GM12878 (cell line): ENCODE data around the gene EPHB1. TPM values are rescaled to one million over a fixed set of nuclear protein-coding genes. Genes with fewer than 3 reads are reported as not detected.

Experiments used
- ATAC-seq: fragments of 200-7000 bp; cut with Tn5 transposase; 3 replicates; pipeline ENCODE4 v1.9.1; 2020; ENCODE audit warnings: mild to moderate bottlenecking, moderate library complexity
- BruUV-seq: library from RNA; stranded (reverse); fragments of 400-500 nt; replicated peaks from 2 replicates; lab custom pipeline; 2021; lab: Mats Ljungman, UMichigan
- CTCF ChIA-PET: fragments of 300-600 bp; sonication (Branson Sonifier 250); formaldehyde crosslinking; extraction: SDS; loops from one replicate; lab custom pipeline; 2021; ENCODE audit warnings: inconsistent platforms; lab: Yijun Ruan, JAX
- POLR2A ChIA-PET: fragments of 350-600 bp; formaldehyde crosslinking; extraction: SDS; loops from one replicate; lab custom pipeline; 2021; ENCODE audit warnings: inconsistent platforms; lab: Charles Lee
- RAD21 ChIA-PET: fragments of 300-600 bp; sonication (Branson Sonifier 250); formaldehyde crosslinking; loops from one replicate; lab custom pipeline; 2023; ENCODE audit warnings: antibody characterized with exemption; ENCODE audit not compliant: unreplicated experiment; lab: Charles Lee
- SMC1A ChIA-PET: fragments of 300-600 bp; sonication (Branson Sonifier 250); formaldehyde crosslinking; loops from one replicate; lab custom pipeline; 2023; ENCODE audit not compliant: unreplicated experiment, uncharacterized antibody; lab: Charles Lee
- DNase-seq: peaks from one replicate; pipeline ENCODE4 v3.0.0-alpha.2; 2011; ENCODE audit warnings: low read depth, low spot score
- FAIRE-seq: peaks from 3 replicates; lab custom pipeline; 2011; peaks lifted over from hg19 to GRCh38; lab: Jason Lieb, UNC
- H2AFZ ChIP-seq: 2 replicates; pipeline ENCODE4 v1.6.0; 2011; ENCODE audit warnings: low read depth, low read length, control low read depth; ENCODE audit not compliant: control insufficient read depth
- H3K27ac ChIP-seq: 2 replicates; pipeline ENCODE4 v1.5.1; 2011; ENCODE audit warnings: control low read depth; ENCODE audit not compliant: control insufficient read depth, insufficient read depth
- H3K27me3 ChIP-seq, 2 experiments: replicated peaks in 1 of 2; 2 replicates each; pipeline versions ENCODE4 v1.6.0 to v1.6.1; 2011; ENCODE audit warnings: low read length in 1 of 2; ENCODE audit not compliant: control insufficient read depth in 2 of 2, insufficient read depth in 2 of 2
- H3K36me3 ChIP-seq, 2 experiments: 2 replicates each; pipeline ENCODE4 v1.5.1; 2011; ENCODE audit warnings: low read length in 1 of 2; ENCODE audit not compliant: control insufficient read depth in 2 of 2, insufficient read depth in 2 of 2
- H3K4me1 ChIP-seq: 2 replicates; pipeline ENCODE4 v1.6.1; 2011; ENCODE audit warnings: mild to moderate bottlenecking, low read length, moderate library complexity, mixed read lengths; ENCODE audit not compliant: control insufficient read depth, insufficient read depth
- H3K4me2 ChIP-seq: 2 replicates; pipeline ENCODE4 v1.6.0; 2011; ENCODE audit warnings: control low read depth; ENCODE audit not compliant: control insufficient read depth, insufficient read depth
- H3K4me3 ChIP-seq: fragments of 200-600 bp; sonication (generic); 2 replicates; pipeline ENCODE4 v1.5.1; 2016
- H3K79me2 ChIP-seq: 2 replicates; pipeline ENCODE4 v1.6.0; 2011; ENCODE audit warnings: low read length; ENCODE audit not compliant: control insufficient read depth, insufficient read depth
- H3K9ac ChIP-seq: 2 replicates; pipeline ENCODE4 v1.8.0; 2011; ENCODE audit warnings: low read length, control low read depth, mixed read lengths; ENCODE audit not compliant: control insufficient read depth, insufficient read depth
- H3K9me3 ChIP-seq: replicated peaks from 3 replicates; pipeline ENCODE4 v1.5.1; 2011; ENCODE audit warnings: mild to moderate bottlenecking, low read length; ENCODE audit not compliant: control insufficient read depth, insufficient read depth
- H4K20me1 ChIP-seq: 2 replicates; pipeline ENCODE4 v1.6.0; 2011; ENCODE audit not compliant: control insufficient read depth, insufficient read depth
- BRCA1 ChIP-seq: IDR thresholded peaks from 2 replicates; pipeline ENCODE4 v1.6.1; 2011; ENCODE audit warnings: low read depth, low read length, improper control_type of control experiment
- CHD2 ChIP-seq: IDR thresholded peaks from 2 replicates; pipeline ENCODE4 v1.6.1; 2011; ENCODE audit warnings: low read depth, low read length, improper control_type of control experiment, borderline replicate concordance
- FOXM1 ChIP-seq: IDR thresholded peaks from 2 replicates; pipeline ENCODE4 v1.6.1; 2012; ENCODE audit warnings: low read depth, mild to moderate bottlenecking, inconsistent platforms, low read length, moderate library complexity
- HSF1 ChIP-seq: fragments of 150-350 bp; IDR thresholded peaks from 2 replicates; pipeline ENCODE4 v1.6.1; 2014; ENCODE audit warnings: mild to moderate bottlenecking, low read depth, low read length
- IKZF2 ChIP-seq, 2 experiments: fragments of 450-650 bp; IDR thresholded peaks; 2 replicates each; pipeline ENCODE4 v1.6.1; 2017; ENCODE audit warnings: mild to moderate bottlenecking in 2 of 2, moderate library complexity in 2 of 2
- MTA2 ChIP-seq: fragments of 450-650 bp; IDR thresholded peaks from 2 replicates; pipeline ENCODE4 v1.6.1; 2016; ENCODE audit warnings: low read depth, mild to moderate bottlenecking, moderate library complexity
- NFYB ChIP-seq: IDR thresholded peaks from 2 replicates; pipeline ENCODE4 v1.6.1; 2011; ENCODE audit warnings: low read depth, mild to moderate bottlenecking, low read length, improper control_type of control experiment, moderate library complexity; ENCODE audit not compliant: insufficient read depth
- TAF1 ChIP-seq: IDR thresholded peaks from 2 replicates; pipeline ENCODE4 v1.6.1; 2011; ENCODE audit warnings: mild to moderate bottlenecking, low read depth, low read length, borderline replicate concordance
- WGBS: methylation state at CpG from one replicate; pipeline ENCODE4 v1.1.6; 2016; ENCODE audit warnings: low lambda C conversion rate; ENCODE audit not compliant: insufficient replicate concordance, insufficient coverage; ENCODE audit errors: missing lambda C conversion rate; 5-methylcytosine and 5-hydroxymethylcytosine counted together
- in situ Hi-C: fragments of 300-500 bp; cut with MboI; formaldehyde crosslinking; loops from 9 replicates; pipeline ENCODE4 v1.14.3; 2018; ENCODE audit warnings: mixed read lengths
- intact Hi-C: fragments of 100-400 bp; cut with micrococcal nuclease; formaldehyde crosslinking; loops from one replicate; pipeline ENCODE4 v1.14.2; 2022; ENCODE audit not compliant: unreplicated experiment
- polyA plus RNA-seq, 11 experiments: library from polyadenylated mRNA; depleted of rRNA in 4 of 11; unstranded in 6 of 11; stranded (reverse) in 5 of 11; fragments of >200 nt; fragmentation: Nextera tagmentation in 4 of 11; fragmentation: Illumina TruSeq in 1 of 11; extraction: Ambion mirVana in 4 of 11; extraction: Trizol in 1 of 11; gene quantifications; 1 replicate in 1 of 11; 2 replicates in 10 of 11; pipeline versions ENCODE4 v1.2.1 to v1.2.3, GENCODE V29; 2011 to 2016; ENCODE audit warnings: inconsistent platforms in 2 of 11, missing spikeins in 2 of 11, low read depth in 1 of 11
- total RNA-seq, 4 experiments: library from RNA; depleted of rRNA in 3 of 4; stranded (reverse); fragments of >200 nt in 3 of 4; fragmentation: Illumina TruSeq in 1 of 4; extraction: Trizol in 1 of 4; gene quantifications; 2 replicates each; pipeline versions ENCODE4 v1.2.1 to v1.2.3, GENCODE V29; 2013 to 2021
- TF ChIP-seq, protein P1 (sequence below): IDR thresholded peaks from 2 replicates; pipeline ENCODE4 v1.6.1; 2011; ENCODE audit warnings: borderline replicate concordance, low read depth, mild to moderate bottlenecking, moderate library complexity, low read length; ENCODE audit not compliant: insufficient read depth, poor library complexity, severe bottlenecking
- TF ChIP-seq, protein P2 (sequence below): fragments of 450-650 bp; IDR thresholded peaks from 2 replicates; pipeline ENCODE4 v1.6.1; 2017; ENCODE audit warnings: antibody characterized with exemption, mild to moderate bottlenecking, moderate library complexity

EPHB1 gene
- total and polyA plus RNA-seq, 10 of the 15 experiments (the other 5 are each of a cell fraction or from before 2014, with no cell fraction given) = 0.33 to 23.8 (median 1.2) TPM

DNA sequence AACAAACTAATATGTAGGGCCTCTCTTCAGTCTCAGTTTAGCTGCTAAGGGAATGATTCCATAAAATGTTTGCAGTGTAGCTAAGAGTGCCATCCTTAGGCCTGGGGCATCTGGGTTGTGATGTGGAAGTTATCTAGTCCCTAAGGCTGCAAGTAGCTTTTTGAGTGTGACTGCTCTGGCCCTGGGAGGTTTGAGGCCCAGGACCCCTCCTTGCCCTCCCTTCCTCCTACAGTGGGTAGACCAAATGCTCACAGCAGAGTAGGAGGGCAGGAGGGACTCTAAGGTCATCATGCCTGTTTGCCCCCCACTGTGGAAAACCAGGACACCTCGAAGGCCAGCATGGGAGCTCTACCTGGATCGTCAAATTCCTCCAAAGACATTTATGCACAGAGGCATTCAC, 115.0 kb downstream of the EPHB1 start (continued):
- TF ChIP-seq HSF1 (no peak), IKZF2 (IDR thresholded peaks at IDR 0.05) (no peak)
- TF ChIP-seq, all 136 proteins: peak for 0

- ChIA-PET RAD21 (no interaction called here), POLR2A (no interaction called here), CTCF (no interaction called here), SMC1A (no interaction called here)
- no peak overlapping the region for H3K4me3 ChIP-seq
- no peak overlapping the region for H3K4me2 ChIP-seq
- 82% methylated on average over 11 of the region's 11 CpGs for WGBS
- H3K9ac ChIP-seq = no peak overlapping the region
- H3K27me3 ChIP-seq = no peaks in the 10 kb centered on the region
- no peaks in the 10 kb centered on the region; the same call in 1 of the 2 replicates for H3K4me1 ChIP-seq
- no peaks in the 10 kb centered on the region for H4K20me1 ChIP-seq
- ATAC-seq (no peak), DNase-seq (no peak)
- H3K36me3 ChIP-seq = peaks cover 0 to 3% of the 10 kb centered on the region in 2 experiments; a peak in 2 of 4 replicates
- H3K79me2 ChIP-seq = peaks cover 5% of the 10 kb centered on the region
- H2AFZ ChIP-seq = no peak overlapping the region
- no peak overlapping the region for H3K27ac ChIP-seq
- TF ChIP-seq FOXM1 = no peak
- TF ChIP-seq NFYB = no peak
- TF ChIP-seq, protein P1, sequence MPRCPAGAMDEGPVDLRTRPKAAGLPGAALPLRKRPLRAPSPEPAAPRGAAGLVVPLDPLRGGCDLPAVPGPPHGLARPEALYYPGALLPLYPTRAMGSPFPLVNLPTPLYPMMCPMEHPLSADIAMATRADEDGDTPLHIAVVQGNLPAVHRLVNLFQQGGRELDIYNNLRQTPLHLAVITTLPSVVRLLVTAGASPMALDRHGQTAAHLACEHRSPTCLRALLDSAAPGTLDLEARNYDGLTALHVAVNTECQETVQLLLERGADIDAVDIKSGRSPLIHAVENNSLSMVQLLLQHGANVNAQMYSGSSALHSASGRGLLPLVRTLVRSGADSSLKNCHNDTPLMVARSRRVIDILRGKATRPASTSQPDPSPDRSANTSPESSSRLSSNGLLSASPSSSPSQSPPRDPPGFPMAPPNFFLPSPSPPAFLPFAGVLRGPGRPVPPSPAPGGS = no peak
- no peak for TF ChIP-seq CHD2
- TF ChIP-seq TAF1 = no peak
- TF ChIP-seq MTA2 = no peak
- TF ChIP-seq, protein P2, sequence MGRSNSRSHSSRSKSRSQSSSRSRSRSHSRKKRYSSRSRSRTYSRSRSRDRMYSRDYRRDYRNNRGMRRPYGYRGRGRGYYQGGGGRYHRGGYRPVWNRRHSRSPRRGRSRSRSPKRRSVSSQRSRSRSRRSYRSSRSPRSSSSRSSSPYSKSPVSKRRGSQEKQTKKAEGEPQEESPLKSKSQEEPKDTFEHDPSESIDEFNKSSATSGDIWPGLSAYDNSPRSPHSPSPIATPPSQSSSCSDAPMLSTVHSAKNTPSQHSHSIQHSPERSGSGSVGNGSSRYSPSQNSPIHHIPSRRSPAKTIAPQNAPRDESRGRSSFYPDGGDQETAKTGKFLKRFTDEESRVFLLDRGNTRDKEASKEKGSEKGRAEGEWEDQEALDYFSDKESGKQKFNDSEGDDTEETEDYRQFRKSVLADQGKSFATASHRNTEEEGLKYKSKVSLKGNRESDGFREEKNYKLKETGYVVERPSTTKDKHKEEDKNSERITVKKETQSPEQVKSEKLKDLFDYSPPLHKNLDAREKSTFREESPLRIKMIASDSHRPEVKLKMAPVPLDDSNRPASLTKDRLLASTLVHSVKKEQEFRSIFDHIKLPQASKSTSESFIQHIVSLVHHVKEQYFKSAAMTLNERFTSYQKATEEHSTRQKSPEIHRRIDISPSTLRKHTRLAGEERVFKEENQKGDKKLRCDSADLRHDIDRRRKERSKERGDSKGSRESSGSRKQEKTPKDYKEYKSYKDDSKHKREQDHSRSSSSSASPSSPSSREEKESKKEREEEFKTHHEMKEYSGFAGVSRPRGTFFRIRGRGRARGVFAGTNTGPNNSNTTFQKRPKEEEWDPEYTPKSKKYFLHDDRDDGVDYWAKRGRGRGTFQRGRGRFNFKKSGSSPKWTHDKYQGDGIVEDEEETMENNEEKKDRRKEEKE = no peak
- TF ChIP-seq BRCA1 = no peak
- TF ChIP-seq, all 136 proteins: peak for 0
- H3K9me3 ChIP-seq = peaks cover 2% of the 10 kb centered on the region; the same call in 1 of the 3 replicates
- no peak for FAIRE-seq
- intact Hi-C loops = no loop called here
- in situ Hi-C loops = no loop called here
- BruUV-seq = no TSS peak
These were observed 116.8 kb downstream of the EPHB1 start for GRCh38 chr3:134911586-134912548.
